Endodermal cell (in vitro differentiated cells): ENCODE data around the gene ZNF593. TPM values are rescaled to one million over a fixed set of nuclear protein-coding genes. Genes with fewer than 3 reads are reported as not detected.

Experiments
- DNase-seq: peaks from one replicate; pipeline ENCODE4 v3.0.0-alpha.2; 2017
- H3K27ac ChIP-seq: 2 replicates; pipeline ENCODE4 v1.5.1; 2013; ENCODE audit warnings: mild to moderate bottlenecking, low read depth, low read length, moderate library complexity
- H3K27me3 ChIP-seq: 2 replicates; pipeline ENCODE4 v1.6.1; 2013; ENCODE audit warnings: mild to moderate bottlenecking, low read length, moderate library complexity; ENCODE audit not compliant: insufficient read depth, control insufficient read depth, poor library complexity, severe bottlenecking
- H3K36me3 ChIP-seq: 2 replicates; pipeline ENCODE4 v1.7.0; 2013; ENCODE audit warnings: mild to moderate bottlenecking, low read length, moderate library complexity; ENCODE audit not compliant: control insufficient read depth, insufficient read depth
- H3K4me1 ChIP-seq: one replicate; pipeline ENCODE4 v1.7.0; 2013; ENCODE audit warnings: low read length; ENCODE audit not compliant: control insufficient read depth, insufficient read depth
- H3K4me3 ChIP-seq: 2 replicates; pipeline ENCODE4 v1.5.1; 2013; ENCODE audit warnings: mild to moderate bottlenecking, low read length, moderate library complexity
- H3K9ac ChIP-seq: 2 replicates; pipeline ENCODE4 v1.6.1; 2013; ENCODE audit warnings: mild to moderate bottlenecking, low read length, moderate library complexity; ENCODE audit not compliant: poor library complexity, severe bottlenecking; ENCODE audit errors: extremely low read depth
- H3K9me3 ChIP-seq: 2 replicates; pipeline ENCODE4 v1.6.1; 2013; ENCODE audit warnings: mild to moderate bottlenecking, low read length, moderate library complexity; ENCODE audit not compliant: control insufficient read depth
- H3K27ac Mint-ChIP-seq: 2 replicates; pipeline ENCODE4 v1.8.0; 2020; ENCODE audit warnings: mixed read lengths
- H3K27me3 Mint-ChIP-seq: 2 replicates; pipeline ENCODE4 v1.8.0; 2021; ENCODE audit warnings: mild to moderate bottlenecking, mixed read lengths; ENCODE audit not compliant: insufficient read depth
- H3K36me3 Mint-ChIP-seq: 2 replicates; pipeline ENCODE4 v1.8.0; 2020; ENCODE audit warnings: low read depth, mixed read lengths
- H3K4me1 Mint-ChIP-seq: 2 replicates; pipeline ENCODE4 v1.8.0; 2020; ENCODE audit warnings: mixed read lengths
- H3K4me3 Mint-ChIP-seq: 2 replicates; pipeline ENCODE4 v1.8.0; 2020; ENCODE audit warnings: mild to moderate bottlenecking, moderate library complexity, mixed read lengths
- H3K9me3 Mint-ChIP-seq: 2 replicates; pipeline ENCODE4 v1.8.0; 2020; ENCODE audit warnings: mild to moderate bottlenecking, mixed read lengths
- CTCF ChIP-seq: fragments of 200-600 bp; sonication (generic); conservative IDR thresholded peaks from 2 replicates; pipeline ENCODE4 v1.5.0; 2021; ENCODE audit warnings: antibody characterized with exemption, mild to moderate bottlenecking
- WGBS, 2 experiments: methylation state at CpG; one replicate each; pipeline versions ENCODE4 v1.1.5 to v1.1.7; 2013; ENCODE audit warnings: missing lambda C conversion rate in 2 of 2, mixed read lengths in 1 of 2; ENCODE audit not compliant: insufficient coverage in 1 of 2, insufficient read length in 1 of 2; 5-methylcytosine and 5-hydroxymethylcytosine counted together
- total RNA-seq, 2 donors: library from RNA; stranded (reverse); fragmentation: NEBNext Ultra II Directional in 1 of 2; extraction: Animal tissue kit (Norgen Biotek cat#: 25700) in 1 of 2; gene quantifications; 2 replicates in 1 of 2; 3 replicates in 1 of 2; pipeline ENCODE4 v1.2.1, GENCODE V29; 2021

ZNF593 gene
- total RNA-seq, 2 donors from 2014 or later, result 31.4 to 33.7 TPM

- no peaks in the 10 kb centered on the region for H3K9me3 ChIP-seq
- no peak overlapping the region for H3K4me3 ChIP-seq
- no peaks in the 10 kb centered on the region for H3K27me3 ChIP-seq
- no peak overlapping the region for H3K9ac ChIP-seq
- no peak overlapping the region for H3K4me3 Mint-ChIP-seq
- DNase-seq, result no peak
- H3K27ac ChIP-seq, result no peak overlapping the region
- H3K36me3 Mint-ChIP-seq, result no peaks in the 10 kb centered on the region
- no peaks in the 10 kb centered on the region for H3K9me3 Mint-ChIP-seq
- H3K36me3 ChIP-seq, result no peaks in the 10 kb centered on the region
- no peak for TF ChIP-seq CTCF
- 81 to 92% methylated on average over 3 to 5 of the region's 5 CpGs for WGBS, 2 experiments
- peaks cover 7% of the 10 kb centered on the region for H3K27me3 Mint-ChIP-seq
- H3K27ac Mint-ChIP-seq, result no peak overlapping the region
- H3K4me1 ChIP-seq, result no peaks in the 10 kb centered on the region
- H3K4me1 Mint-ChIP-seq, result no peaks in the 10 kb centered on the region
These were observed 43.0 kb downstream of the ZNF593 start for GRCh38 chr1:26212726-26213125.

GRCh38 chr1:26213335-26213905 is 43.7 kb downstream of the ZNF593 start:
- Mint-ChIP-seq H3K4me1 (no peaks in the 10 kb centered on the region), H3K4me3 (no peak overlapping the region), H3K27me3 (peaks cover 7% of the 10 kb centered on the region), H3K36me3 (no peaks in the 10 kb centered on the region), H3K27ac (no peak overlapping the region), H3K9me3 (no peaks in the 10 kb centered on the region)
- Histone ChIP-seq H3K9ac (no peak overlapping the region), H3K27me3 (no peaks in the 10 kb centered on the region), H3K36me3 (no peaks in the 10 kb centered on the region), H3K4me3 (no peak overlapping the region), H3K4me1 (no peaks in the 10 kb centered on the region), H3K9me3 (no peaks in the 10 kb centered on the region), H3K27ac (no peak overlapping the region)
- DNase-seq, result no peak
- TF ChIP-seq CTCF, result no peak
- 90 to 100% methylated on average over 3 to 6 of the region's 6 CpGs for WGBS, 2 experiments

GRCh38 chr1:26215246-26215645 is 45.5 kb downstream of the ZNF593 start:
- Histone ChIP-seq H3K4me1 (no peaks in the 10 kb centered on the region), H3K9me3 (no peaks in the 10 kb centered on the region), H3K4me3 (no peak overlapping the region), H3K27ac (no peak overlapping the region), H3K9ac (no peak overlapping the region), H3K27me3 (no peaks in the 10 kb centered on the region), H3K36me3 (no peaks in the 10 kb centered on the region)
- Mint-ChIP-seq H3K27ac (no peak overlapping the region), H3K9me3 (no peaks in the 10 kb centered on the region), H3K27me3 (peaks cover 2% of the 10 kb centered on the region), H3K4me3 (no peak overlapping the region), H3K36me3 (no peaks in the 10 kb centered on the region), H3K4me1 (peaks cover under 1% of the 10 kb centered on the region)
- TF ChIP-seq CTCF, result no peak
- DNase-seq, result no peak
- WGBS, 2 experiments, result 45 to 61% methylated on average over 2 to 3 of the region's 3 CpGs
